8988T (cell line): ENCODE results near the gene ESYT1.
A peak's percentile ranks its signal among the peaks of the same experiment; 100 is the strongest.

Source experiments
- DNase-seq: peaks from one replicate; pipeline ENCODE4 v3.0.0; 2011

ESYT1 gene

GRCh38 chr12:56127888-56128669 lies at the start of gene ESYT1:
TSS of gene ESYT1 (plus strand) at chr12:56128267. CDS start at chr12:56128320, 53 bp downstream.
- DNase-seq: peak; percentile 87

- DNase-seq: no peak
Observed at GRCh38 chr12:56078427-56078826, 49.6 kb upstream of the ESYT1 start.

- DNase-seq: peak; percentile 92
Observed at GRCh38 chr12:56078931-56079722, 48.9 kb upstream of the ESYT1 start.

- DNase-seq: peak; percentile 89
Observed at GRCh38 chr12:56079723-56080555, 48.1 kb upstream of the ESYT1 start, which contains the start of gene ERBB3. TSS of gene ERBB3 (plus strand) at chr12:56080165. CDS start at chr12:56080301, 136 bp downstream.

- no peak for DNase-seq
Observed at GRCh38 chr12:56080556-56081138, 47.4 kb upstream of the ESYT1 start.

GRCh38 chr12:56081393-56082347 lies 46.4 kb upstream of the ESYT1 start:
- DNase-seq: no peak

- no peak for DNase-seq
Observed at GRCh38 chr12:56082382-56082781, 45.7 kb upstream of the ESYT1 start.

- DNase-seq: no peak
Observed at GRCh38 chr12:56082967-56083366, 45.1 kb upstream of the ESYT1 start.

- peak; percentile 70 for DNase-seq
Observed at GRCh38 chr12:56084958-56085543, 43.0 kb upstream of the ESYT1 start.

- DNase-seq: no peak
Observed at GRCh38 chr12:56086096-56086495, 42.0 kb upstream of the ESYT1 start.

- DNase-seq: no peak
Observed at GRCh38 chr12:56086608-56087007, 41.5 kb upstream of the ESYT1 start.

GRCh38 chr12:56087220-56087619 lies 40.8 kb upstream of the ESYT1 start:
- DNase-seq: no peak

- DNase-seq: no peak
Observed at GRCh38 chr12:56097738-56098137, 30.3 kb upstream of the ESYT1 start.

- no peak for DNase-seq
Observed at GRCh38 chr12:56098592-56098991, 29.5 kb upstream of the ESYT1 start.

- DNase-seq: no peak
Observed at GRCh38 chr12:56099787-56100186, 28.3 kb upstream of the ESYT1 start.

GRCh38 chr12:56101045-56101444 lies 27.0 kb upstream of the ESYT1 start:
- no peak for DNase-seq

GRCh38 chr12:56102683-56103065 lies 25.4 kb upstream of the ESYT1 start:
- DNase-seq: no peak

- no peak for DNase-seq
Observed at GRCh38 chr12:56103066-56103711, 24.9 kb upstream of the ESYT1 start.

GRCh38 chr12:56103823-56104108 lies 24.3 kb upstream of the ESYT1 start:
- DNase-seq: no peak

- peak; percentile 82 for DNase-seq
Observed at GRCh38 chr12:56104109-56104814, 23.8 kb upstream of the ESYT1 start, which contains the start of gene PA2G4. TSS of gene PA2G4 (plus strand) at chr12:56104559. CDS start at chr12:56104738, 179 bp downstream.
